Stimulated activated CD4-positive, alpha-beta T cell treated with anti-CD3 and anti-CD28 coated beads, Interleukin-4, amount 100 ng/mL, for 24 hours (primary cell): ENCODE measurements around the gene CAMKMT.
"Not testable (repeated sequence)": the region's sequence is repeated elsewhere in the genome, so short reads cannot be mapped to it uniquely, and the experiment has no call there.

Experiments
- DNase-seq: peaks from one replicate; pipeline ENCODE4 v3.0.0-alpha.2; 2020

Gene CAMKMT

GRCh38 chr2:44559108-44559507 lies 197.4 kb downstream of the CAMKMT start:
- DNase-seq: no peak

GRCh38 chr2:44560352-44560751 lies 198.6 kb downstream of the CAMKMT start:
- peak; percentile 14 for DNase-seq

- no peak for DNase-seq
Measured at GRCh38 chr2:44560941-44561340, 199.2 kb downstream of the CAMKMT start.

- no peak for DNase-seq
Measured at GRCh38 chr2:44562737-44563136, 201.0 kb downstream of the CAMKMT start.

- no peak for DNase-seq
Measured at GRCh38 chr2:44564752-44565151, 203.0 kb downstream of the CAMKMT start.

- DNase-seq: no peak
Measured at GRCh38 chr2:44566059-44566458, 204.3 kb downstream of the CAMKMT start.

GRCh38 chr2:44569491-44569890 lies 207.7 kb downstream of the CAMKMT start:
- no peak for DNase-seq

GRCh38 chr2:44570271-44570670 lies 208.5 kb downstream of the CAMKMT start:
- DNase-seq: no peak

- DNase-seq: no peak
Measured at GRCh38 chr2:44570777-44571176, 209.0 kb downstream of the CAMKMT start.

- DNase-seq: no peak
Measured at GRCh38 chr2:44572196-44572900, 210.6 kb downstream of the CAMKMT start.

- DNase-seq: no peak
Measured at GRCh38 chr2:44573996-44574395, 212.2 kb downstream of the CAMKMT start.

GRCh38 chr2:44578471-44579093 lies 216.8 kb downstream of the CAMKMT start:
- DNase-seq: no peak

GRCh38 chr2:44579115-44579836 lies 217.5 kb downstream of the CAMKMT start:
- no peak for DNase-seq

- no peak for DNase-seq
Measured at GRCh38 chr2:44579837-44580230, 218.1 kb downstream of the CAMKMT start.

- DNase-seq: no peak
Measured at GRCh38 chr2:44580875-44581515, 219.2 kb downstream of the CAMKMT start.

- DNase-seq: no peak
Measured at GRCh38 chr2:44582363-44583008, 220.7 kb downstream of the CAMKMT start.

GRCh38 chr2:44595615-44596014 lies 233.9 kb downstream of the CAMKMT start:
- DNase-seq: not testable (repeated sequence)

- DNase-seq: no peak
Measured at GRCh38 chr2:44596537-44597320, 235.0 kb downstream of the CAMKMT start.

GRCh38 chr2:44598330-44599119 lies 236.8 kb downstream of the CAMKMT start:
- DNase-seq: no peak

- DNase-seq: no peak
Measured at GRCh38 chr2:44599130-44599529, 237.4 kb downstream of the CAMKMT start.

- DNase-seq: no peak
Measured at GRCh38 chr2:44602446-44602845, 240.7 kb downstream of the CAMKMT start.
